Keratinocyte (primary cell): Measurements from ENCODE around the gene DNAJB13. TPM values are rescaled to one million over a fixed set of nuclear protein-coding genes. Genes with fewer than 3 reads are reported as not detected.

ENCODE experiments used
- DNase-seq: peaks from one replicate; pipeline ENCODE4 v3.0.0-alpha.2; 2011; ENCODE audit warnings: low read depth, missing footprints, low spot score
- FAIRE-seq: peaks from 2 replicates; lab custom pipeline; 2011; peaks lifted over from hg19 to GRCh38; lab: Jason Lieb, UNC
- H2AFZ ChIP-seq: 2 replicates; pipeline ENCODE4 v1.6.0; 2012; ENCODE audit warnings: low read length, control low read depth, inconsistent platforms; ENCODE audit not compliant: control insufficient read depth
- H3K27ac ChIP-seq: 2 replicates; pipeline ENCODE4 v1.5.1; 2011; ENCODE audit warnings: low read length; ENCODE audit not compliant: control insufficient read depth, insufficient read depth
- H3K27me3 ChIP-seq: 3 replicates; pipeline ENCODE4 v1.6.0; 2011; ENCODE audit warnings: low read length; ENCODE audit not compliant: control insufficient read depth, insufficient read depth; ENCODE audit errors: extremely low read depth
- H3K36me3 ChIP-seq, 2 experiments: 2 replicates in 1 of 2; 3 replicates in 1 of 2; pipeline ENCODE4 v1.5.1; 2011; ENCODE audit warnings: low read length in 2 of 2, mild to moderate bottlenecking in 1 of 2; ENCODE audit not compliant: control insufficient read depth in 2 of 2, insufficient read depth in 2 of 2; ENCODE audit errors: extremely low read depth in 1 of 2
- H3K4me1 ChIP-seq: 3 replicates; pipeline ENCODE4 v1.5.1; 2011; ENCODE audit warnings: low read length; ENCODE audit not compliant: control insufficient read depth, insufficient read depth; ENCODE audit errors: extremely low read depth
- H3K4me2 ChIP-seq: 3 replicates; pipeline ENCODE4 v1.6.0; 2011; ENCODE audit warnings: low read depth, low read length; ENCODE audit not compliant: control insufficient read depth, insufficient read depth; ENCODE audit errors: extremely low read depth
- H3K4me3 ChIP-seq, 3 experiments: fragments of 200-600 bp in 1 of 3; sonication (generic) in 1 of 3; 2 replicates in 2 of 3; 3 replicates in 1 of 3; pipeline ENCODE4 v1.5.1; 2011 to 2016; ENCODE audit warnings: low read length in 3 of 3, mild to moderate bottlenecking in 3 of 3, control low read depth in 2 of 3, inconsistent platforms in 1 of 3, low read depth in 1 of 3, mixed read lengths in 1 of 3, mixed run types in 1 of 3, moderate library complexity in 1 of 3; ENCODE audit not compliant: control insufficient read depth in 2 of 3, insufficient read depth in 2 of 3; ENCODE audit errors: extremely low read depth in 1 of 3
- H3K79me2 ChIP-seq: 2 replicates; pipeline ENCODE4 v1.6.0; 2012; ENCODE audit warnings: low read length; ENCODE audit not compliant: control insufficient read depth, insufficient read depth
- H3K9ac ChIP-seq: 3 replicates; pipeline ENCODE4 v1.6.0; 2011; ENCODE audit warnings: low read length; ENCODE audit not compliant: control insufficient read depth, insufficient read depth; ENCODE audit errors: extremely low read depth
- H3K9me1 ChIP-seq: 3 replicates; pipeline ENCODE4 v1.6.0; 2011; ENCODE audit warnings: low read length; ENCODE audit not compliant: control insufficient read depth, insufficient read depth; ENCODE audit errors: extremely low read depth
- H3K9me3 ChIP-seq: 2 replicates; pipeline ENCODE4 v1.5.1; 2012; ENCODE audit warnings: low read depth, low read length; ENCODE audit not compliant: control insufficient read depth
- H4K20me1 ChIP-seq: 3 replicates; pipeline ENCODE4 v1.6.0; 2011; ENCODE audit warnings: low read length; ENCODE audit not compliant: control insufficient read depth, insufficient read depth; ENCODE audit errors: extremely low read depth
- EZH2 ChIP-seq: IDR thresholded peaks from one replicate; pipeline ENCODE4 v1.6.1; 2012; ENCODE audit warnings: inconsistent platforms, mild to moderate bottlenecking, low read length, moderate library complexity
- dilution Hi-C: fragments of 300-500 bp; cut with MboI; formaldehyde crosslinking; loops from one replicate; pipeline ENCODE4 v1.7.0; 2020; ENCODE audit warnings: low sequenced_read_pairs; ENCODE audit not compliant: extremely low pct_ligation_motif_present
- polyA plus RNA-seq, 5 experiments: library from polyadenylated mRNA; depleted of rRNA in 3 of 5; stranded (reverse) in 3 of 5; stranded (forward) in 1 of 5; unstranded in 1 of 5; fragments of >200 nt; gene quantifications; 1 replicate in 1 of 5; 2 replicates in 3 of 5; 3 replicates in 1 of 5; pipeline versions ENCODE4 v1.2.1 to v1.2.3, GENCODE V29; 2011 to 2012; ENCODE audit warnings: missing spikeins in 2 of 5, low read depth in 1 of 5, low replicate concordance in 1 of 5
- TF ChIP-seq, protein P1 (sequence below), 3 experiments: IDR thresholded peaks in 1 of 3; conservative IDR thresholded peaks in 1 of 3; optimal IDR thresholded peaks in 1 of 3; 2 replicates in 2 of 3; 3 replicates in 1 of 3; pipeline versions ENCODE3 to v1.5.1; 2011; ENCODE audit warnings: low read length in 3 of 3, mild to moderate bottlenecking in 3 of 3, moderate library complexity in 2 of 3, control low read depth in 1 of 3, inconsistent platforms in 1 of 3; ENCODE audit not compliant: insufficient read depth in 2 of 3; ENCODE audit errors: extremely low read depth in 1 of 3

Gene DNAJB13
- polyA plus RNA-seq, 1 donor (not counting 4 experiments of a cell fraction or from before 2014, with no cell fraction given), result 0.09 TPM

DNA sequence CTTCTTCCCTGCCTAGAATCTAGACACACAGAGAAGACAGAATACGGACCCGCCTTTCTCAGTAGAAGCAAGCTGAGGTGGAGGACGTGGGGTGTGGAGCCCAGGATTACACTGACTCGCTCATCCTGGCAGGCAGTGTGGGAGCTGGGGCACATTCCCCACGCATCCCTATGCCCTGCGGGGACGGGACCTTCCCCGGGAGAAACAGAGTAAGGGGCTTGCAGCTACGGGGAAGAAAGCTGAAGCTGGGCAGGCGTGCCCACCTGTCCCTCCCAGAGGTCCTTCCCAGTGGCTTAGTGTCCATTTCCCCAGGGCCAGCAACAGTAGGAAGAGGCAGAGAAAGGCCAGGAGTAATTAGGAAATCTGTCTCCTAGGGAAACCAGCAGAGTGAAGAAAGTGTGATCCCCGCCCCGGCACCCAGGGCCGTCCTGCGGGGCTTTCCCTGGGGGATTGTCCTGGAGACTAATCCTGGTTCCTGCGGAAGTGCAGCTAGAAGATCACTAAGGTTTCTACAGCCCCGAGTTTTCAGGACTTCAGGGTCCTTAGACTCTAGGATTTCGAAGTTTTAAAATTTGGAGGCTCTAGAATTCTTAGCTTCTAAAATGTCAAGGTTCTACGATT, 7.8 kb downstream of the DNAJB13 start:
- no peak overlapping the region for H3K9ac ChIP-seq
- H3K4me3 ChIP-seq, result no peak overlapping the region
- no peaks in the 10 kb centered on the region for H3K9me3 ChIP-seq
- H3K9me1 ChIP-seq, result no peaks in the 10 kb centered on the region
- no peak overlapping the region for H3K4me2 ChIP-seq
- no peaks in the 10 kb centered on the region for H3K79me2 ChIP-seq
- H3K27ac ChIP-seq, result no peak overlapping the region
- H2AFZ ChIP-seq, result no peak overlapping the region
- no peak for TF ChIP-seq EZH2
- TF ChIP-seq, protein P1, sequence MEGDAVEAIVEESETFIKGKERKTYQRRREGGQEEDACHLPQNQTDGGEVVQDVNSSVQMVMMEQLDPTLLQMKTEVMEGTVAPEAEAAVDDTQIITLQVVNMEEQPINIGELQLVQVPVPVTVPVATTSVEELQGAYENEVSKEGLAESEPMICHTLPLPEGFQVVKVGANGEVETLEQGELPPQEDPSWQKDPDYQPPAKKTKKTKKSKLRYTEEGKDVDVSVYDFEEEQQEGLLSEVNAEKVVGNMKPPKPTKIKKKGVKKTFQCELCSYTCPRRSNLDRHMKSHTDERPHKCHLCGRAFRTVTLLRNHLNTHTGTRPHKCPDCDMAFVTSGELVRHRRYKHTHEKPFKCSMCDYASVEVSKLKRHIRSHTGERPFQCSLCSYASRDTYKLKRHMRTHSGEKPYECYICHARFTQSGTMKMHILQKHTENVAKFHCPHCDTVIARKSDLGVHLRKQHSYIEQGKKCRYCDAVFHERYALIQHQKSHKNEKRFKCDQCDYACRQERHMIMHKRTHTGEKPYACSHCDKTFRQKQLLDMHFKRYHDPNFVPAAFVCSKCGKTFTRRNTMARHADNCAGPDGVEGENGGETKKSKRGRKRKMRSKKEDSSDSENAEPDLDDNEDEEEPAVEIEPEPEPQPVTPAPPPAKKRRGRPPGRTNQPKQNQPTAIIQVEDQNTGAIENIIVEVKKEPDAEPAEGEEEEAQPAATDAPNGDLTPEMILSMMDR (optimal IDR thresholded peaks at IDR 0.05 in 1 of 3, IDR thresholded peaks at IDR 0.05 in 1 of 3, conservative IDR thresholded peaks at IDR 0.05 in 1 of 3; ENCODE audit: extremely low read depth in 1 of 3, insufficient read depth in 2 of 3, low read length in 3 of 3), result no peak
- dilution Hi-C loops, result no loop called here
- DNase-seq (no peak), FAIRE-seq (no peak)
- H3K4me1 ChIP-seq, result peaks cover 4% of the 10 kb centered on the region
- no peaks in the 10 kb centered on the region for H4K20me1 ChIP-seq
- H3K27me3 ChIP-seq, result peaks cover 9% of the 10 kb centered on the region
- no peaks in the 10 kb centered on the region for H3K36me3 ChIP-seq

DNA sequence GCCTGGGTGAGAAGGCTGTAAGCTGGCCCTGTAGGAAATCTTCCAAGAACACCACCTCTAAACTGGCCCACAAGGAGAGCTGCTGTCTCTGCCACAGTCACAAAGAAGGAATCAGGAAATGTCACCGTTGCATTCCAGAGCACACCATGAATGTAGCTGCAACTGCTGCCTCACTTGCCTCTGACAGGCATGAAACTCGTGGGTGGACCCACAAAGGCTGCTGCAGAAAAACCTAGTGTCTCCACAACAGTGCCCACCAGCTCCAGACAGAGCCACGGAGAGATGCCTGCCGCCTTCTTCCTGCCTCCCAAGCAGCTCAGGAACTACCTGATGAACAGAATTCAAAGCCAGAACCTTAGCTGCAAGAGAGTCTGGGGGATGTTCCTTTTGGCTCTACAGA, 10.5 kb downstream of the DNAJB13 start:
- TF ChIP-seq, protein P1 (optimal IDR thresholded peaks at IDR 0.05 in 1 of 3, IDR thresholded peaks at IDR 0.05 in 1 of 3, conservative IDR thresholded peaks at IDR 0.05 in 1 of 3; ENCODE audit: extremely low read depth in 1 of 3, insufficient read depth in 2 of 3, low read length in 3 of 3), result no peak
- TF ChIP-seq EZH2, result no peak
- Histone ChIP-seq H2AFZ (no peak overlapping the region), H3K27ac (no peak overlapping the region), H3K79me2 (no peaks in the 10 kb centered on the region), H3K9me1 (no peaks in the 10 kb centered on the region), H3K4me3 (no peak overlapping the region), H3K4me2 (no peak overlapping the region), H3K27me3 (peaks cover 9% of the 10 kb centered on the region), H3K36me3 (no peaks in the 10 kb centered on the region), H4K20me1 (no peaks in the 10 kb centered on the region), H3K9ac (no peak overlapping the region), H3K4me1 (no peaks in the 10 kb centered on the region), H3K9me3 (no peaks in the 10 kb centered on the region)
- DNase-seq (no peak), FAIRE-seq (no peak)
- dilution Hi-C loops, result no loop called here
